Dermis blood vessel endothelial cell (primary cell): Measurements from ENCODE around the gene CHST5. TPM values are rescaled to one million over a fixed set of nuclear protein-coding genes. Genes with fewer than 3 reads are reported as not detected.

Source experiments
- total RNA-seq: library from RNA; depleted of rRNA; stranded (reverse); fragments of >200 nt; gene quantifications from 2 replicates; pipeline ENCODE4 v1.2.3, GENCODE V29; 2014

CHST5 gene
- total RNA-seq, 1 donor from 2014 or later, result not detected

Other genes with a start within 250 kb of the CHST5 start
- 71.6 and 82.4 TPM in 2 replicates for gene CFDP1, start 102.6 kb downstream of the CHST5 start, total RNA-seq
- gene TMEM170A, start 71.4 kb downstream of the CHST5 start, total RNA-seq, result 36.2 and 56.2 TPM in 2 replicates
- 1.2 and 1.9 TPM in 2 replicates for gene CHST6, start 40.7 kb downstream of the CHST5 start, total RNA-seq
- 8.0 and 13.7 TPM in 2 replicates for gene TMEM231, start 20.1 kb upstream of the CHST5 start, total RNA-seq
- 89.5 and 91.2 TPM in 2 replicates for gene GABARAPL2, start 30.3 kb upstream of the CHST5 start, total RNA-seq
- 99.0 and 104 TPM in 2 replicates for gene ADAT1, start 87.2 kb upstream of the CHST5 start, total RNA-seq
- gene KARS1, start 111.6 kb upstream of the CHST5 start, total RNA-seq, result 184 and 218 TPM in 2 replicates
- gene TERF2IP, start 111.7 kb upstream of the CHST5 start, total RNA-seq, result 54.4 and 66.4 TPM in 2 replicates
- not detected in 2 replicates for gene CPHXL2, start 140.9 kb upstream of the CHST5 start, total RNA-seq
- not detected in 2 replicates for gene DUXB, start 165.4 kb upstream of the CHST5 start, total RNA-seq
- gene CPHXL, start 190.4 kb upstream of the CHST5 start, total RNA-seq, result not detected in 2 replicates